Fibroblast of lung (primary cell): Measurements from ENCODE around the gene IGLON5.

Experiments
- EZH2 ChIP-seq: IDR thresholded peaks from 2 replicates; pipeline ENCODE4 v1.5.1; 2012; ENCODE audit warnings: low read length, control low read depth, mild to moderate bottlenecking; ENCODE audit errors: missing control alignments
- TF ChIP-seq, protein P1 (sequence below), 2 donors: IDR thresholded peaks in 1 of 2; conservative IDR thresholded peaks in 1 of 2; 1 replicate in 1 of 2; 2 replicates in 1 of 2; pipeline ENCODE4 v1.5.1; 2011 to 2012; ENCODE audit warnings: low read length in 2 of 2, control low read depth in 1 of 2, inconsistent platforms in 1 of 2, low read depth in 1 of 2, mild to moderate bottlenecking in 1 of 2

DNA sequence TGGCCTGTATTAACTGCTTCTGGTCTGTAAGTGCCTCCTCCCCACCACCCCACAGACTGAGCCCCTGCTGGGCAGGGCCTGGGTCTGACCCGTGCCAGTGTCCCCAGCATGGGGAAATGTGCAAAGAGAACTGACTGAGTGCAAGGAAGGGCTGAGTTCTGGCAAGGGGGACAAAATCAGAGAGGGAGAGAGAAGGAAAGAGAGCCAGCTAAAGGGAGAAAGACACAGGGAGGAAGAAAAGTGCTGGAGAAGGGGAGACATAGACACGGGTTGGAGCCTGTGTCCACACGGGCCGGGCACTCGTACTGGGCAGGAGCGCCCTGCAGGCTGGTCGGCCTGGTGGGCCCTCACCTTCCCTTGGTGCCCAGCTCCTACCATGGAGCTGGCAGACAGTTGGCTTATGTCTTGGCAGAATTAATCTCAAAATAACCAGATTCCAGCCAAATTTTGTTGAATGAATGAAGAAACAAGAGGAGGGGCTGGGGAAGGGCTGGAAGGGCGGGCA, 59.8 kb downstream of the IGLON5 start:
- TF ChIP-seq, protein P1, sequence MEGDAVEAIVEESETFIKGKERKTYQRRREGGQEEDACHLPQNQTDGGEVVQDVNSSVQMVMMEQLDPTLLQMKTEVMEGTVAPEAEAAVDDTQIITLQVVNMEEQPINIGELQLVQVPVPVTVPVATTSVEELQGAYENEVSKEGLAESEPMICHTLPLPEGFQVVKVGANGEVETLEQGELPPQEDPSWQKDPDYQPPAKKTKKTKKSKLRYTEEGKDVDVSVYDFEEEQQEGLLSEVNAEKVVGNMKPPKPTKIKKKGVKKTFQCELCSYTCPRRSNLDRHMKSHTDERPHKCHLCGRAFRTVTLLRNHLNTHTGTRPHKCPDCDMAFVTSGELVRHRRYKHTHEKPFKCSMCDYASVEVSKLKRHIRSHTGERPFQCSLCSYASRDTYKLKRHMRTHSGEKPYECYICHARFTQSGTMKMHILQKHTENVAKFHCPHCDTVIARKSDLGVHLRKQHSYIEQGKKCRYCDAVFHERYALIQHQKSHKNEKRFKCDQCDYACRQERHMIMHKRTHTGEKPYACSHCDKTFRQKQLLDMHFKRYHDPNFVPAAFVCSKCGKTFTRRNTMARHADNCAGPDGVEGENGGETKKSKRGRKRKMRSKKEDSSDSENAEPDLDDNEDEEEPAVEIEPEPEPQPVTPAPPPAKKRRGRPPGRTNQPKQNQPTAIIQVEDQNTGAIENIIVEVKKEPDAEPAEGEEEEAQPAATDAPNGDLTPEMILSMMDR (conservative IDR thresholded peaks at IDR 0.05 in 1 of 2, IDR thresholded peaks at IDR 0.05 in 1 of 2; ENCODE audit: low read depth in 1 of 2, low read length in 2 of 2) = no peak
- TF ChIP-seq EZH2 = no peak
